Activated CD8-positive, alpha-beta memory T cell treated with anti-CD3 and anti-CD28 coated beads for 48 hours (primary cell): Measurements from ENCODE around the gene LINC00305.

Experiments
- DNase-seq, 3 experiments: peaks; one replicate each; pipeline ENCODE4 v3.0.0-alpha.2; 2020; ENCODE audit warnings: low read depth in 2 of 3, low spot score in 2 of 3

Gene LINC00305

GRCh38 chr18:64116571-64117175 lies 32.2 kb downstream of the LINC00305 start:
- no peak for DNase-seq

GRCh38 chr18:64115881-64116280 lies 33.0 kb downstream of the LINC00305 start:
- DNase-seq = no peak

GRCh38 chr18:64111950-64112349 lies 36.9 kb downstream of the LINC00305 start:
- DNase-seq = no peak

GRCh38 chr18:64110692-64111480 lies 38.0 kb downstream of the LINC00305 start:
- DNase-seq = no peak

- no peak for DNase-seq
These were observed 44.9 kb downstream of the LINC00305 start for GRCh38 chr18:64103986-64104385.

- no peak for DNase-seq
These were observed 48.6 kb downstream of the LINC00305 start for GRCh38 chr18:64100116-64100922.

- no peak for DNase-seq
These were observed 49.6 kb downstream of the LINC00305 start for GRCh38 chr18:64099244-64099643.

- DNase-seq = no peak
These were observed 51.4 kb downstream of the LINC00305 start for GRCh38 chr18:64097497-64097896.

- DNase-seq = no peak
These were observed 53.8 kb downstream of the LINC00305 start for GRCh38 chr18:64095056-64095455.

GRCh38 chr18:64094210-64094609 lies 54.7 kb downstream of the LINC00305 start:
- DNase-seq = no peak

GRCh38 chr18:64091526-64091925 lies 57.4 kb downstream of the LINC00305 start:
- no peak for DNase-seq

- no peak for DNase-seq
These were observed 58.0 kb downstream of the LINC00305 start for GRCh38 chr18:64090876-64091275.

- no peak for DNase-seq
These were observed 65.0 kb downstream of the LINC00305 start for GRCh38 chr18:64083916-64084315.

GRCh38 chr18:64082513-64082912 lies 66.4 kb downstream of the LINC00305 start:
- DNase-seq = no peak

GRCh38 chr18:64082054-64082453 lies 66.8 kb downstream of the LINC00305 start:
- DNase-seq = no peak

- no peak for DNase-seq
These were observed 74.9 kb downstream of the LINC00305 start for GRCh38 chr18:64073971-64074370.

GRCh38 chr18:64055019-64055418 lies 93.9 kb downstream of the LINC00305 start:
- no peak for DNase-seq

- DNase-seq = no peak
These were observed 95.6 kb downstream of the LINC00305 start for GRCh38 chr18:64053246-64053645.

- no peak for DNase-seq
These were observed 96.1 kb downstream of the LINC00305 start for GRCh38 chr18:64052772-64053171.

GRCh38 chr18:64044616-64045015 lies 104.3 kb downstream of the LINC00305 start:
- no peak for DNase-seq

- DNase-seq = no peak
These were observed 106.0 kb downstream of the LINC00305 start for GRCh38 chr18:64042728-64043358.
